ENCODE data around the gene ANKRD52.

The ANKRD52 gene

DNA sequence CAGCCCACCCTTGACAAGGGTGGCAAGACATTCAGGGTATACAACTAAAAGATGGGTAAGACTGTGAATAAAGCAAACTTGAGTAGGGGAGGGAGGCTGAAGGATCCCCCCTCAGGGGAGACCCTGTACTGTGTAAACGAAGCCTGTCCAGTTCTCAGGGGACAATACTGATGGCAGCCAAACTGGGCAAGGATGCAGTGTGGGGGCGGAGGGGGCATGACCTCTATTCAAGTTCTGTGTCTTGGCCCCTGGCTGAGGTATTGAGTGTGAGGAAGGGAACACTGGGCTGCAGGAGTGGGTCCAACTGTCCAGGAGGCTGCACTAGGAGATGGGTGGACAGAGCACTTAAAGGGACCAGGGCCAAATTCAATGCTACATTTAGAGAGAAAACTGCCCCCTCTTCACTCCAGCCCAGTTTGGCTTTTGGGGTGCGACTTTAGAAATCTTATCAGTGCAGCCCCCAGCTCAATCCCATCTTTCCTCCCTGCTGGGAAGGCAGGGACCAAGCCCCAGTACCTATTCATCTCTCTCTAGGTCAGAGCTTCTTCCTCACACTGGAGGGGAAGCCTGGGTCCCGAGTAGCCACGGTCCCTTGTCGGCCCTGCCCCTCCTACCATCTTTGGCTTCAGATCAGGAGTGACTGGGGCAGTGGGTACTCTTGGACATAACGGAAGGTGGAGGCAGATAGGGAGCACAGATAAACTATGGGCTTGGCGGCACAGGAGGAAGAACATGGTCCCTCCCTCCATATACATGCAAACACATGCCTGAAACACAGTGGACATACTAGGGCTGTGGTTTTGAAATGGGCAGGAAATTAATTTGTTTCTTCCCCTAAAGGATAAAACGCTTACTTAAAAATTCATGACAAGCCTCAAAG lies 16.5 kb downstream of the ANKRD52 start:
- no peak for DNase-seq (ENCODE audit: low spot score)

DNA sequence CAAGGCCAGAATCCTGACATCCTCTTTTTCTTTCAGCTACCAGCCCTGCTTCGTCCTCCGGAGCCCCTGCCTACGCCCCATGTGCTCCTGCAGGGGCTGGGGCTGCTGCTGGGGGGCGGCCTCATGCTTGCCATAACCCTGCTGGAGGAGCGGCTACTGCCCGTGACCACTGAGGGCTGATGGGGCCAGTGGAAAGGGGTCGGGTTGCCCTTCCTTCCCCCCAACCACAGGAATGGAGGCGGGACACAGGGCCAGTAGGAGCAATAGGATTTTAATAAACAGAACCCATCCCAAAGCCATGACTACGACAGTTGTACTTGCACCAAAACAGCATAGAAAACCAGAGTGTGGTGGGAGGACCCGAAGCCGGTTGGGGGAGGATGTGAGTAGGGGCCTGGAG lies 20.6 kb downstream of the ANKRD52 start:
- no peak for DNase-seq (ENCODE audit: low spot score)

DNA sequence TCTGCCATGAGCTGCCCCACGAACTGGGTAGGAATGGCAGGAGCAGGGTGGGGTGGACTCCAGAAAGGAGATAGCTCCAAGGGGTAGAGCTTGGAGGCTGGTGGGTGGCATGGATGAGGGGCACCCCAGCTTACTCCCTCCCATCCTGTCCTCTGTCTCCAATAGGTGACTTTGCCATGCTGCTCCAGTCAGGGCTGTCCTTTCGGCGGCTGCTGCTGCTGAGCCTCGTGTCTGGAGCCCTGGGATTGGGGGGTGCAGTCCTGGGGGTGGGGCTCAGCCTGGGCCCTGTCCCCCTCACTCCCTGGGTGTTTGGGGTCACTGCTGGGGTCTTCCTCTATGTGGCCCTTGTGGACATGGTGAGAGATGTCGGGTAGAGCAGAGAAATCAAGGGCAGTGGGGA lies 21.2 kb downstream of the ANKRD52 start:
- DNase-seq (ENCODE audit: low spot score), result no peak

DNA sequence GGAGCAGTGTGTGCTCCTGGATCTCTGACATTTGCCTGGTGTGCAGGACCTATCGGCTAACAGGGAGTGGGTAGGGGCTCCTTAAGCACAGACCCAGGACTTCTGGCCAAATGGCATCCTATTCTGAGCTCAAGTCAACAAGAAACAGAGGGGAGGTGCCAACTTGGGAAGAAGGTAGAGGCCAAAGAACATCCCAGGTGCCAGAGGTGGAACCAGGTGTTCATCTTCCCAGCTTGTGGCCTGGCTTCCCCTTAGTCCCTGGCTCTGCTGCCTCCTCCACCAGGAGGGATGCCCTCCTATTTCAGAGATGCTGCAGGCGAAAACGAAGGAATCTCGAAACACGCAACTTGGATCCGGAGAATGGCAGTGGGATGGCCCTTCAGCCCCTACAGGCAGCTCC lies 22.1 kb downstream of the ANKRD52 start:
- no peak for DNase-seq (ENCODE audit: low spot score)

DNA sequence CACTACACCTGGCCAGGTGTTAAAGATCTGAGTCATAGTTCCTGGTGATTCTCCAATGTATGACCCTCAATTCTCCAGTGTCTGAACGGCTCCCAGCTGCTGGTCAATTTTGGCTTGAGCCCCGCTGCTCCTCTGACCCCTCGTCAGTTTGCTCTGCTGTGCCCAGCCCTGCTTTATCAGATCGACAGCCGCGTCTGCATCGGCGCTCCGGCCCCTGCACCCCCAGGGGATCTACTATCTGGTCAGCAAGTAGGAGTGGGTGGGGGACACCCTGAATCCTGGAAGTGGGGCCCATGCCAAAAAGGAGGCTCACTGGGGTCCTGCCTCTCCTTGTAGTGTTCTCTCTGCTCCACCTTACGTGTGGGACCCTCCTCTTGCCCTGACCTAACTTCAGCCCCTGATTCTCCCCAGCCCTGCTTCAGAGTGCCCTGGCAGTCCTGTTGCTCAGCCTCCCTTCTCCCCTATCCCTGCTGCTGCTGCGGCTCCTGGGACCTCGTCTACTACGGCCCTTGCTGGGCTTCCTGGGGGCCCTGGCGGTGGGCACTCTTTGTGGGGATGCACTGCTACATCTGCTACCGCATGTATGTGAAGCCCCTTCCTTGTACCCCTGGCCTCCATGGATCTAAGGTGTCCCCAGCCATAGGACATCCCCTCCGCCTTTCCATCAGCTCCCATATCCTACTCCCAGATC lies 23.3 kb downstream of the ANKRD52 start:
- DNase-seq (ENCODE audit: low spot score), result no peak

DNA sequence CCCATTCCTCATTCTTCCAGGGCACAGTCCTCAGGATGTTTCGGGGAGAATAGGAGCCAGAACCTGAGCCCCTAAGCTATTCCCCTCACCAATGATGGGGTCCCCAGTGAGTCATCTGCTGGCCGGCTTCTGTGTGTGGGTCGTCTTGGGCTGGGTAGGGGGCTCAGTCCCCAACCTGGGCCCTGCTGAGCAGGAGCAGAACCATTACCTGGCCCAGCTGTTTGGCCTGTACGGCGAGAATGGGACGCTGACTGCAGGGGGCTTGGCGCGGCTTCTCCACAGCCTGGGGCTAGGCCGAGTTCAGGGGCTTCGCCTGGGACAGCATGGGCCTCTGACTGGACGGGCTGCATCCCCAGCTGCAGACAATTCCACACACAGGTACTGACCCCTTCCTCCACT lies 27.0 kb downstream of the ANKRD52 start:
- no peak for DNase-seq (ENCODE audit: low spot score)

DNA sequence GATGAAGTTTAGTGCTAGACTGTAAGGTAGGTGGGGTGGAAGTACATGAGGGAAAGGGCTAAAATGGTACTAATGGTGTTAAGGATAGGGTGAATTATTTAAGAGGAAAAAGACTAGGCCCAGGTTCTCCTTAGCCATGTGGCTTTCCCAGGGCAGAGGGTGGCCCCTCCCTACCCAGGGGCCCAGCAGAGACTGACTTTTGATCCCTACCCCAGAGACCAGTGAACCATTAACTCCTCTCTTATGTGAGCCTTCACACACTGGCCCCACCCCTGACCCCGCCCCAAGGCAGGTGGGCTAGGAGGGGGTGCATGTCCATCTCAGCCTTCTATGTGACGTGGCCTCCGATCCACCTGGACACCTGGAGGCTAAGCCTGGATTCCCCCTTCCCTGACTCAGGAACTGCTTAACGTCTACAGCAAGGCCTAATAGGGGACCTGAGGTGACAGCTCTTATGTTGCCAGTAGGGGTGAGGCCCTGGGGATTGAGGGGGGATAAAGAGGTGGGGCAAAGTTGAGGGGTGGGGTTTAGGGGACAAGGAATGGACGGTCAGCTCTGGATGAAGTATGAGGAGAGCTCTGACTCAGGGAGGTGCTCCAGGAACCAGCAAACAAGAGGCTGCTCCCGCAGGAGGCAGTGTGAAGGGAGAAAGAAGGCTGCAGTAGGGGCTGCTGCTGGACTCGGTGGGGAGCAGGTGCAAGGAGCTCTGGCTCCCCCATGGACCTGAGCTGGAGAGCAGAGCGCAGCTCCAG lies 27.6 kb downstream of the ANKRD52 start:
- DNase-seq (ENCODE audit: low spot score), result no peak

DNA sequence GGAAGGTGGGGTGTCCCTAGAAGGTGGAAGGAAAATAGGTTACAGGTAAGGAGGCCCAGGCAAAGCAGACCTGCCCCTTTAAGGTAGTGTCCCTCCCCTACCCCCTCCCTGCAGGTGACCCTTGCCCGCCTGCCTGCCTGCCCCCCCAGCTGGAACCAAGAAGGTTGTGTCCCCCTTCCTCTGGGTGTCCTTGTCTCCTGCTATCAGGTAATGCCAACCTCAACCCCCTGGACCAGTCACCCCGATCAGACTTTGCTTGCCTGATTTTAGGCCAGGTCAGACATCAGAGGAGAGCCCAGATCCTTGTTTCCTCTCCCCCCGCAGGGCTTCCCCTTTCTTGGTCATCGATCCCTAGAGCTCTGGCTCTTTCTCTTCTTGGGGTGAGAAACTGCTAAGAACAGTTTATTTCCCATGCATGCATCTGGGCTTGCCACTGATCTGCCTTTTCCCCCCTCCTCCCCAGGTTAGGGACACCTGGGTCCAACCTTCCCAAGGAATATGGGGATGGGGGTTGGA lies 28.2 kb downstream of the ANKRD52 start, which contains the start of gene SLC39A5:
Gene SLC39A5 (plus strand): TSS at position 136 of the 516 bp plus-strand sequence. CDS start 1,224 bp downstream, outside the sequence.
- DNase-seq (ENCODE audit: low spot score), result no peak

DNA sequence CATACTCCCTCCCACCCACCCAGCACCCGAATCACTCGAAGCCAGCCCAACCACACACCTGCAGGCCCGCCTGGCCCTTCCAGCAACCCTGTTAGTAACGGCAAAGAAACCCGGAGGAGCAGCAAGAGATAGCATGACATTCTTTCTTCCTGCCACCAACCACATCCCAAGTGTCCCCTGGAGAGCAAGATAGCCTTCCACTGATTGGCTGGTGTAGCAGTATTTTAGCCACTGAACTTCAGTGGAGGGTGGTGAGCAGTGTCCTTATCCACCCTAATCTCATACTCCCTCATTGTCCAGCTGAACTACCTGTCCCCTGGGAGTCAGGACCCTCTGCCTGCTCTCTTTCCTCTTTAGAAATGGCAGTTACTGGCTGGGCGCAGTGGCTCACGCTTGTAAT lies 29.1 kb downstream of the ANKRD52 start:
- DNase-seq (ENCODE audit: low spot score), result no peak

DNA sequence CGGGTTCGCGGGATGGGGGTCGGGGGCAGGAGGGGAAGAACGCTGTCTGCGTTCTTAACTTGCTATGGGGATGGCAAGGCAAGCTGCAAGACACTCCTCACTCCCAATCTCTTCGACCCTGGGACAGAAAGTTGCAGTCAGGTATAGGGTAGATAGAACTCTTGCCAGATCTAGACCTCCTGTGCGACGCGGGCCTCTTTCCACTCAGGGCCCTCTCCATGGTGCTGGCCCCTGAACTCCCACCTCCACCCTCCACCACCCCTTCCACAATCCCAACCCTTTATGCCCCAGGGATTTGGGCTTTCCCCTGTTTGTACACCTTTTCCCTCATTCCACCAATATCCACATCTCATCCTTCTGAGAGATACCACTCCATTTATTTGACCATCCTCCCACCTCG lies 33.2 kb downstream of the ANKRD52 start:
- DNase-seq (ENCODE audit: low spot score), result no peak

DNA sequence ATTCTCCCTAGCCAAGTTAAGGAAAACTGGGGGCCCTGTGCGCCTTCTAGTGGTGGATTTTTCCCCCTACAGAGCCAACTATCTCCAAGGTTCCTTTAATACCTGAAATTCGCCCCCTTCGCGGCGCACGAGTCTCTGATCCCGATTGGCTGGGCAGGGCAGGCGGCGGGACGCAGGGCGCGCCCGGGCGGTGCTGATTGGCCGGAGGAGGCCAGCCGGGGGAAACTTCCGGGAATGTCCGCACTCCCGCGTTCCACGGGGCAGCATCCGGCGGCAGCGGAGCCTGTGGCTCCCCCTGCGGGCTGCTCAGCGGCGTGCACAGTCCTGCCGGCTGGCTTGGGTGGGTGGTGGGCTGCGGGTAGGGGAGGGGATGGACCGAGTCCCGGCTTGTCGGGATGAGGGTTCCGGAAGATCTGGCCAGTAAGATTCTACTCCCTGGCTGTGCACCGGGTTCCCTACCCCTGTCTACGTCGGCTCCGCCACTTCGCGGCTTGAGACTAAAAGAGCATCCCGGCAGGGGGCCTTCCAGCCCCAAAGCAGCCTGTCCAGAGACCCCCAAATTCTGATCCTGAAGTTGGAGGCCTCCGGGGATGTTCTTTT lies 34.0 kb downstream of the ANKRD52 start, which contains the start of gene NABP2:
Gene NABP2 (plus strand): TSS at position 241 of the 600 bp plus-strand sequence. CDS start 515 bp downstream, outside the sequence.
- DNase-seq (ENCODE audit: low spot score), result peak; percentile 96

DNA sequence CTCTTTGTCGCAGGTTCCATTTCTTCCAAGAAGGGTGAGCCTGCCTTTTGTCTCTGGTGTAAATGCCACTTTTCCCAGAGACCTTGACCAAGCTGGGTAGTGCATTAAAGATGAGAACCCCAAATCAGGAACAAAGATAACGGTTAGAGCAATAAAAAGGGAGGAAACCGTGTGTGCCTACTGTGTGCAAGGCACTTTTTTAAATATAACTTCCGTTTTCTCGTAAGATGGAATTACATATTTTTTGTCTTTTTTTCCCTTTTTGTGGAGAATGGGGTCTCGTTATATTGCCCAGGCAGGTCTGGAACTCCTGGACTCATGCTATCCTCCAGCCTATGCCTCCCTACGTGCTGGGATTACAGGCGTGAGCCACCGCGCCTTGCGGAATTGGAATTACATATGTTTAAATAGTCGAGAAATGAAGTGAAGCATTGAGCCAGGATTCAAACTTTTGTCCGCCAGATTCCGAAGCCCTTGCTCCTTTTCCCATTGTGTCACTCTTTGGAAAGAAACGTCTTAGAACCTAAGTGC lies 34.5 kb downstream of the ANKRD52 start:
- peak; percentile 32 for DNase-seq (ENCODE audit: low spot score)

DNA sequence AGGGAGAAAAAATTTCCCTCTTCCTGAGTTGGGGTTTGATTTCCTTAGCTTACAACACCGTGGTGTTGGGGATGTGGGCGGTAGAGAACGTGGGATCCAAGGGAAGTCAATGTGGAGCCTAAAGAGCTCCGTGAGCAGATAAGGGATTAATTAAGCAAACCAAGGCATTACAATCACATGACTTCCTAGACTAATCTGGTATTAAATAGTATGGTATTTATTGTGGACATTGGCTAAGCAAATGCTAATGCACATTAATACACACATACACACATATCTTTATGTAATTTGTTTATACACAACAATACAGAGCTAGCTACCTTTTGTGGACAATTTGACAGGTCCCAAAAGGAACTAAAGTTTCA lies 35.7 kb downstream of the ANKRD52 start:
- no peak for DNase-seq (ENCODE audit: low spot score)

DNA sequence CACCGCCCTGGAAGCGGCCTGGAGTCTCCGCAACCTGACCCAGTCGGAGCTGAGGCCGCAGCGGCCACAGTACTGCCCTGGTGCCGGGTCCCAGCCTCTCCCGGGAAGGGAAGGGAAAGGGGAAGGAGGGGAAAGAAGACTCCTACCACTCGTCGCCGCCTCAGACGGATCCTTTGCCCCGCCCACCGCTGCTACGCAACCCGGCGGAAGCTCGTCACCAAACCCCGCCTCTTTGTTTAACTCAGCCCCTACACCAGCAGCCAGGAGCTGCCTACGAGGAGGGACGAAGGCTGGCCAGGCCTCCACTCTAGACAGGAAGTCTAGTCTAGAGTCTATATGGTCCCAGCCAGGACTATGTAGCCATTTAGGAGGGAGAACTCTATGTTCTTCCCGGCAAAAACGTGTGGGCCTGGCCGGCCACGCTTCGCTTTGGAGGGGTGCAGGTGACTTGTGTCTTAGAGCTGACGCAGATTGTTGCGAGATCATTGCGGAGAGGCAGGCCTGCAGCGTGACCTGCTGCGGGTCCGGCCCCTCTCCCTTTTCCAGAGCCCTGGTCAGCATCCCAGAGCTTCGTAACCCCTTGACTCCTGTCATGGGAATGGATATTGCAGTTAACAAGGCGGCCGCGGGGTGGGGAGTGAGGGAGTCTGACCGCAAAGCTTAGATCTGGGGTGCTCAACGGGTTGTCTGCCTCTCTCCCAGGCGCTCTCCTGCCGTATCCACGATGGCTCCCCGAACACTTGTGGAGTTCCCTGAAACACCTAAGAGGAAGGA lies 36.2 kb downstream of the ANKRD52 start, which contains the start of gene RNF41:
Gene RNF41 (minus strand): TSS at position 166 of the 774 bp plus-strand sequence. CDS start 7,875 bp downstream, outside the sequence.
- peak; percentile 95 for DNase-seq (ENCODE audit: low spot score)

DNA sequence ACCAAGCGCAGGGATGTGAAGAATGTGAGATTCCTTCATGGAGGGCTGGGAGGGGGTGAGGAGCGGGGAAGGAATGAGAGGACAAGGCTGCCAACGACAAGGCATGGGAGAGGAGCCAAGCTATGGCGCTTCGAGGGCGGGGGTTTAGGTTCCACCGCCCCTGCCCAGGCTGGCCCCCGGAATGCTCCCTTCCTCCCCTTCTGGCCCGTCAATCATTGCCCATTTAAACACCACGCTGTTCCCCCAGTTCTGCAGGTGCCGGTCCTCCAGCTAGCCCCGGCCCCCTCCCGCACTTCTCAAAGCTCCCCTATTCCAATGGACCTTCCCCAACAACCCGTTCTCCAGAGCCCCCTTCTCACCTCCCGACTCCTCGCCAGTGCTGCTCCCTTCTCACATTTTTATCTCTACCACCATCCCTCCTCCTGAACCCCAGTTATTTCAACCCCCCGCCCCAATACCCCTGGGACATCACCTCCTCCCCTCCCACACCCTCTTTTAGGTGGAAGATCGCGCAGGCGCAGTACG lies 36.9 kb downstream of the ANKRD52 start:
- DNase-seq (ENCODE audit: low spot score), result no peak

DNA sequence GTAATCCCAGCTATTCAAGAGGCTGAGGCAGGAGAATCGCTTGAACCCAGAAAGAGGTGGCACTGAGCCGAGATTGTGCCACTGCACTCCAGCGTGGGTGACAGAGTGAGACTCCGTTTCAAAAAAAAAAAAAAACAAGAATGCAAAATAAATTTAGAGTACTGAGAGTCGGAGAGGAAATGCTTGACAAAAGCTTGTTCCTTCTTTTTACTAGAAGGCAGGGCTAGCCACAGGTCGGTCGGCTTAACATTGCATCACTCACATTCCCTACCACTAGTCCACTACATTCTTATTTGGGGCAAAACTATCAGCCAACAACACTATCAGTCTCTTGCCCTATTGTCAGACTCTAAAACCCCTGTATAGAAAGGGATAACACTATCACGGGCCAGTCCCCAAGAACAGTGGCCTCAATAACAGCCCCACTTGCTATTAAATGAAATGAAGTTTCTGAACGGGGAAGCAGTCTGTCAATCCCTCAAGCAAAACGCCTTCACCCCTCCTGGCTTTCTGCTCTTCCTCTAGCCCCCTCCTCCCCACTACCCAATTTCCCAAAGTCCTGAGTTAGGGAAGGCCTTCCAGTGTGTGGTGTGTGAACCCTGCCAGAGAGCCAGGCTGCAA lies 37.5 kb downstream of the ANKRD52 start:
- DNase-seq (ENCODE audit: low spot score), result peak; percentile 73

DNA sequence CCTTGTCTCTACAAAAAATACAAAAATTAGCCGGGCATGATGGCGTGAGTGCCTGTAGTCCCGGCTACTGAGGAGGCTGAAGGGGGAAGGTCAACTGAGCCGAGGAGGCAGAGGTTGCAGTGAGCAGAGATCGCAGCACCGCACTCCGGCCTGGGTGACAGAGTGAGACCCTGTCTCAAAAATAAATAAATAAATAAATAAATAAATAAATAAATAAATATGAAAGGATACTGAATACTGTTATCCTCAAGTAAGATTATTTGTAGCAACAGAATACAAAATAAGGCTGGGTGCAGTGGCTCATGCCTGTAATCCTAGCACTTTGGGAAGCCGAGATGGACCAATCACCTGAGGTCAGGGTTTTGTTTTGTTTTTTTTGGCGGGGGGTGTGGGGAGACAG lies 38.3 kb downstream of the ANKRD52 start:
- no peak for DNase-seq (ENCODE audit: low spot score)

DNA sequence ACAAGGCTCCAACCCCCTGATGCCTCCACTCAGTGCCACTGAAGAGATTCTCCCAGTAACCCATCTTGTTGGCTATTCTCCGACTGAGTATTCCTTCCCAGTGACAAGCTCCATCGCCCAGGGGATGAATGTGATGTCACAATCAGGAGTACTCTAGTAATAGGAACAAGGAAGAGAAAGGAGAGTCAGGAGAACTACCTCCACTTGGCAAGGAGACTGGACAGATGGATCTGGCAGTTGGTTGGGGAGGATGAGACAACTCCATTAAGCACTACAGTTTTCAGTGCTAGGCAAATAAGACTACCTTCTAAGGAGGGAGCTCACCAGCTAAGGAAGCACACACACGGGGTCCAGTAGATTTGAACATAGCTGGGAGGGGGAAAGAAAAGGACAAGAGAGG lies 41.7 kb downstream of the ANKRD52 start:
- DNase-seq (ENCODE audit: low spot score), result no peak

DNA sequence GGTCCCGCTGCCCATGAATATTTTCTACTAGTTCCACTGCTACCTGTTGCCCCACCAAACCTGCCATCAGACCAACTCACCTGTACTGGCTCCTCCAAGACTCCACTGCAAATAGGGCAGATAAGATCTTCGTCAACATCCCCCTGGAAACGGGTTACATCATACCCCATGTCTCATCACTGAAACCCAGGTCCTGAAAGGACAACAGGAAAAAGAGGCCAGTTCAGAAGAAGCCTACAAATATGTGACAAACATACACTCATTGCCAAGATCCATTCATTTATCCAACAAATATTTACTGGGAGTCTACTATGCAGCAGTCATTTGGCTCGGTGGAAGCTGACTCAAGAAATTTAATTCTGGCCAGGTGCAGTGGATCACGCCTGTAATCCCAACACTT lies 44.3 kb downstream of the ANKRD52 start:
- DNase-seq (ENCODE audit: low spot score), result no peak

DNA sequence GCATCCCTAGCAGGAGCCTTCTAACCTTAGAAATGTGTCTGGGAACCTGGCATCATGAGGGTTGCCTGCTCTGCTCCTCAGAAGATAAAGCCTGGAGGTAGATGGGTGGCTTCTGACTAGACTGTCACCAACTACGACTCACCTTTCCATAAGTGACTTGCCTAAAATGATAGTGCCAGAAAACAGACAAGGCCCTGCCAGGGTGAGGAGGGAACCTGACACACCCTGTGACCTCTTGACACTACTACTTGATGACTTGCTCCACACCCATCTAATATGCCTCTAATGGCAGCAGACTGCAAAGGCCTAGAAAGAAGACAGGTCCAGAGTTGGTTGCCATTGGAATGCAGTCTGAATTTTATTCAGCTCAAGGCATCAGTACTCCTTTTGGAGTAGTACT lies 45.8 kb downstream of the ANKRD52 start:
- no peak for DNase-seq (ENCODE audit: low spot score)

Measured in NAMALWA (cell line).